Measurements from ENCODE around the gene RNF215.

The RNF215 gene

DNA sequence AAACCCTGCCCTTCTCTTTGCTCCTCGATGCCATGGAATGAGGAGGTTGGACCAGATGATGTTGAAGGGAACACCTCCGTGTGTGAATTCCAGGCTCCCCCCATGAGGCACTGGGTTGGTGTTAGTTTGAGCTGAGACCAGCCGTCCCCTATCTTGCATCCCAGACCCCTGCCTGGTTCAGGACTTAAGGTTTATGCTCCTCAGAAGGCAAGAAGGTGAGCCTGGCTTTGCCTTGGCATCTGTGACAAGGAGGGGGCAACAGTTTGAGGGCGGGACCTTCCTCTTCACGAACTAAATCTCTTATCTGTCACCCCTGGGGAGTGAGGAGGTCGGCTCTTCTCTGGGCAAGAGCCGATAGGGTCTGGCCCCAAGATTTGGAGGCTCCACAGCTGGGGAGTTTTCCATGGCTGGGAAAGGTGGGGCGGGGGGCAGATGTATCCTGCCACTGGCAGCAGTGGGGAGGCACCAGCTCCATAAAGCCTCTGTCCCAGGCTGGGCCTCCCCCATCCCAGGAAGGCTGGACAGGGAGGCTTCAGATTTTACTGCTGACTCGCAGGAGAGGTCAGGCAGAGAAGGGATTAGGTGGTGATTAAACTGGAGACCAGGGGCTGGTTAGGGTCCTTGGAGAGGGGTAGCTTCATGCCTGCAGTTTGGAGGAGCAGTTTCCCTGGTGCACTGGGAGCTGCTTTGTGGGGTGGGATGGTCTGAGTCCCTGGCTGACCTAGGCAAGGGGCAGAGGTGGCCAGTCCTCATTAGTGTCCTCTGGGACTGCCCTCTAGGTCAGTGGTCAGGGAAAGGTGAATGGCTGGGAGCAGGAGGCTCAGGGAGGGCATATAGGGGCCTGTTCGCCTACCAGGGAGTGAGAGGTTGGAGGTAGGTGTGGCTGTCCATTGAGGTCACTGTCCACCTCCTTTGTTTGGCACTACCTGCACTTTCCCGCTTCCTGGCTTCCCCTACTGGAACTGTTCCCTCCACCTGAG is 10.7 kb upstream of the RNF215 start:
- DNase-seq (ENCODE audit: insufficient read length, low spot score) (no peak), FAIRE-seq (no peak)

DNA sequence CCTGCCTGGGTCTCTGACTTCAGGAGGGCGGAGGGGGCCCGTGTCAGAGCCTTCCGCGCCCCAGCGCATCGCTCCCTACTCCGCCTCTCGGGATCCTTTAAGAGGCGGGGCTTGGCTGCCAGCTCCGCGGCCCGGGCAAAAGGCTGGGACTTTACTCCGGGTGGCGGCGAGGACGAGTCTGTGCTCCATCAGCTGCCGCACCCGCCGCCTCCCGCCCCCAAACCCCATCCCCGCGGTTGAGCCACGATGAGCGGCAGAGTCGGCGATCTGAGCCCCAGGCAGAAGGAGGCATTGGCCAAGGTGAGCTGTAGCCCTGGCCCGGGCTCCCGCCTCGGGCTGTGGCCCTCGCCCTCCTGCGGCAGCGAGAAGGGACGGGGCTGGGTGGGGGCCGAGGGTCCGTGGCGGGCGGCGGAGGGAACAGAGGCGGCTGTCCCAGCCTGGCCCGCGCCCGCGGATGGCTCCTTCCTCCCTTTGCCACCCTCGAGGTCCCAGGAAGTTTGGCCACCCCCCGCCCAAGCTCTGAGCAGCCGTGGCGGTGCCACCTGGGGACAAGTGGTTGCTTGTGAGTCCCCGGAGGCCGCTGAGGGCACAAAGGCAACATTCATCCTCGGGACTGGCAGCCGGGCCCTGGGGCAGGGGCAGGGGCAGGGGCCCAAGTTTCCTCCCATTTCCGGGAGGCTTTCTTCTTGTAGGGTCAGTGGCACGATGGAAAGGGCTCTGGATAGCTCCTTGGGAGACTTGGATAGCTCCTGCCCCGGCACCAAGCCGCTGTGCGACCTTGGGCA is 9.9 kb upstream of the RNF215 start, which contains the start of gene SEC14L2:
Gene SEC14L2, plus strand, starts transcription at position 148 of the 785 bp plus-strand sequence. Its CDS starts 99 bp downstream, at position 247.
- peak; percentile 63 for DNase-seq (ENCODE audit: insufficient read length, low spot score)
- FAIRE-seq = no peak

DNA sequence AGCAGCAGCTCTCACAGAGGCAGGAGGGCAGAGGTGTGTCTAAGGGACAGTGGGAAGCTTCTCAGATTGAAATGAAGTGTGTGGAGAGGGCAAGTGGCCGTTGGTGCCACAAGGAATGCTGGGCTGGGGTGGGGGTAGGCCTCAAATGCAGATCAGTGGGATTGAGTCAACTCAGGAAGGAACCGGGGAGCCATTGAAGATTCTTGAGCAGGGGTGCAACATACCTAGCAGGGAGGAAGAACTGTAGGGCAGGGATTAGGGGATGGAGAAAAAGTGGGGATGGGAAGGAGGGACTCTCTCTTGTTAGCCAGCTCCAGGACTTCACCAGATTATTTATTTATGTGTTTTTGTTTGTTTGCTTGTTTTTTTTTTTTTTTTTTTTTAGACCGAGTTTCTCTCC is 6.7 kb upstream of the RNF215 start:
- DNase-seq (ENCODE audit: insufficient read length, low spot score) (no peak), FAIRE-seq (no peak)

DNA sequence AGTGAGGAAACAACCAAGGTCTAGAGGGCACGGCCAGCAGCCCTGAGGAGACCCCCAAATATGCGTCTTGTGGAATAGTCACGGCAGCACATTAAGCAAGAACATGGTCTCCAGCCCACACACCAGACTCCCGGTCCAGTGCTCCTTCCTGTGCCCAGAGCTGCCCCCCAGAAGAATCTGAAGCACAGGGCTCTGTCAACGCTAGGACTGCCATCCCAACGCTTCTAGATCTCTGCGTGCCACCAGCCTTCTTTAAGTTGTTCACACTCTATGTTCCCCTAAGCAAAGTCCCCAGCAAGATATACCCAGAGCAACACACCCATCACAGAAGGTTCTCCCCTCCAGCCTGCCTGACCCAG is 6.1 kb upstream of the RNF215 start:
- DNase-seq (ENCODE audit: insufficient read length, low spot score) = no peak
- no peak for FAIRE-seq

DNA sequence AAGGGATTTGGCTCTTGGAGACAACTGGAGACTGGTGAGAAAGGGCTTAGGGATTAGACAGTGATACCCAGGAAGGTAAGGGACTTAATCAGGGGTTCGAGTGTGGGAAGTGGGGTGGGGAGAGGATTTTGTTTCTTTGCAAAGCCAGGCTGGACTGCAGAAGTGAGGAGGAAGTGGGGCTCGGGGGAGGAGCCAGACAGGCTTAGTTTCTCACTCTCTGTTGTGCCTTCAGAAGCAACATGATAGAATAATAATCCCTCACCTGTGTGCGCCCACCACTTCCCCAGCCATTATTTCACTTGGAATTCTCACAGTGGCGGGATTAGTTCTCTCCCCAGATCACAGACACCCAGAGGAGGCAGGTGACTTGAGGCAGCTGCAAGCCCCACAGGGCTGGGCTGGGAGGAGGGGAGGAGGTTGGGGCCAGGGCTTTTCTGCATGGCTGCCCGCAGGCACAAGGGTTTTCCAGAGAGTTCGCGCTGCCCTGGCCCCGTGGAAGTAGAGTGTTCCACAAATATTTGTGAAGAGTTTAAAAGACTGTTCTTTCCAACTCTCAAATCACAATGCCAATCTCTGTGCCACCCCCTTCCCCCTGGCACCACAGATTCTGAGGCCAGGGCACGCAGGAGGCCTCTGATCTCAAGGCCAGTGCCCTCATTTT is 5.6 kb upstream of the RNF215 start:
- DNase-seq (ENCODE audit: insufficient read length, low spot score) (no peak), FAIRE-seq (no peak)

DNA sequence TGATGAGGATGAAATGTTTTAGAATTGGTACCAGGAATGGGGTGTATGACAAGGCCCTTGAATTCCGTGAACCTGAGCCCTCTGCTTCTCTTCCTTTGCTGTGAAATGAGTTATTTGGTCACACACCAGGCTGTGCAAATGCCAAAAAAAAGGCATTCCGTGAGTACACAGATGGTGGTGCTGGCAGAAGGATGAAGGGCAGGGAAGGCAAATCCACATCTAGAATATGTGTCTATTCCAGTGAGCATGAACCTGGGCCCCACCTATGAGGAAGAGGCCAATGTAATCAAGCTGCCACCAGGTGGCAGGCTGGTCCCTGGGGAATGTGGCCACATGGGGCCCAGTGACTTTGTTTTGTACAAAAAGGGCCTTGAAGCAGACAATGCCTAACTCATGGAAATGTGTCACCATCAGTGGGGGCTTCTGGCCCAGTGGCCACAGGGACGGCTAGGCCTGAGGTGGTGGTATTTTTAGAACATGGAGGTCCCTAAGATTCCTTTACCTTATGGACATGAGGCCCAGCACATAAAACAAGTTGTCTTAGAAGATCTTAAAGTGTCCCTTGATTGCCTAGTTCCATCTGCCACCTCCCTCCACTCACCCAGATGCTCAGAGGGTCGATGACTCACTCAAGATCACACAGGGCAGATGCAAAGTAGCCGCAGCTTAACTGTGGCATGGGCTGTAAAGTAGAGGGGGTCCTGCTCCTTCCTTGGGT is 3.9 kb upstream of the RNF215 start:
- no peak for FAIRE-seq
- DNase-seq (ENCODE audit: insufficient read length, low spot score) = no peak

DNA sequence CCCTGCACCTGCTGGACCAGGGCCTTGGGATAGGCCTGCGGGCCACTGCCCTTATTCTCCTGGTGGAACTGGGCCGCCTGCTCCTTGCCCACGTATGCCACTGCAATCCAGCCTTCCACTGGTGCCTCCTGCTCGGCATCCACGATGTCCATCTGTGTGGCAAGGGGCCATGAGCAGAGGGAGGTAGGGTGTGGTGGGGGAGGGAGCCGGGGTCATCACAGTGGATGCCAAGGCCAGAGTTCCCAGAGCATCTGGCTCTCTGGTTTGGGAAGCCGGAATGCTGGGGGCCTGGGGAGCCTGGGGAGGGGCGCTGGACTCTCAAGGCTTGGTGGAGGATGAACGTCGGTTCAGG is 627 bp downstream of the RNF215 start:
- FAIRE-seq (no peak), DNase-seq (ENCODE audit: insufficient read length, low spot score) (no peak)

DNA sequence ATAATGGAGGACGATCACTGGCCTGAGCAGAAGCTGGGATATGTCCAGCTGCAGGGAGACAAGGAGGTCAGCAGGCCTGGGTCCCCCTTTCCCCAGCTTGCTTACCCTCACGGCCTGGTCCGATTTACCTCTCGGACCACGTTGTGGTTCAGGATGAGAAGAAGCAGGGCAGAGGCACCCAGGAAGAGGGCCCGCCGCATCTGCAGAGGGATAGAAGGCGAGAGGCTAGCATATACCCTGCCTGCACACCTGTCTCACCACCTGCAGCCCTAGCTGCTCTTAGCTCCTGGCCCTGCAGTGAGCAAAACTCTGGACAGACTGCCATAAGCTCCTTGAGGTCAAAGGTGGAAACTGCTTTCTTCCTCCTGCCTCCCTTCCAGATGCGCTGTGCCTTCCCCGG is 1.3 kb downstream of the RNF215 start:
- FAIRE-seq (no peak), DNase-seq (ENCODE audit: insufficient read length, low spot score) (no peak)

DNA sequence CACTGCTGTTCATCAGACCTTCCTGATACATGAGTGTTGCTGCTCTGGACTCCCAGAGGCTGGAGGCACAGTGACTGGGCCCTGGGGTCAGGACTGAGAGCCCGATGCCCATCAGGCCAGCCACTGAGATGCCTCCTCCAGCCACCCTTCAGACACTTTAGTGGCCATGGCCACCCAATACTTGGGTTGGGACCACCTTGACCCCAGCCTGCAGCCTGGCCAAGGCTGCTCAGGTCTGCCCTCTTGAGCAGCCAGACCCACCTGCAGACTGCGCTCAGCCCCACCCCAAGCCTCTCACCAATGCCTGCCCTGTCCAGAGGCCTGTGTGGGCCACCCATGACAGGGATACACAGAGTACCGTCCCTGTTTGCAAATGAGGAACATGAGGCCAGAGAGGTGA is 4.2 kb downstream of the RNF215 start:
- FAIRE-seq (no peak), DNase-seq (ENCODE audit: insufficient read length, low spot score) (no peak)

DNA sequence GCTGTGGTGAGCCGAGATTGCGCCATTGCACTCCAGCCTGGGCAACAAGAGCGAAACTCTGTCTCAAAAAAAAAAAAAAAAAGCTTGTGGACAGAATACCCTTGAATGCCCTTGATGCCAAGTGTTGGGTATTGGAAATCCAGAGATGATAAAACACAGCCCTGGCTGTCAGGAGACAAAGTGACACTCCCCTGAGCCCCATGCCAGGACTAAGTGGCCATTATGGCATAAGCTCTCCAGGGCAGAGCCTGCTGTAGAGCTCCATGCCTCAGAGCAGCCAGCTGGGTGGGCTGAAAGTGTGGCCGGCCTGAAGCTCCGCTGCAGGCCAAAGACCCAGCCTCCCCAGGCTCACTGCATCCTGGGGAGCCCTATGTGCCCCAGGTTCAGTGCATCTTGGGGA is 4.9 kb downstream of the RNF215 start:
- DNase-seq (ENCODE audit: insufficient read length, low spot score) (no peak), FAIRE-seq (no peak)

DNA sequence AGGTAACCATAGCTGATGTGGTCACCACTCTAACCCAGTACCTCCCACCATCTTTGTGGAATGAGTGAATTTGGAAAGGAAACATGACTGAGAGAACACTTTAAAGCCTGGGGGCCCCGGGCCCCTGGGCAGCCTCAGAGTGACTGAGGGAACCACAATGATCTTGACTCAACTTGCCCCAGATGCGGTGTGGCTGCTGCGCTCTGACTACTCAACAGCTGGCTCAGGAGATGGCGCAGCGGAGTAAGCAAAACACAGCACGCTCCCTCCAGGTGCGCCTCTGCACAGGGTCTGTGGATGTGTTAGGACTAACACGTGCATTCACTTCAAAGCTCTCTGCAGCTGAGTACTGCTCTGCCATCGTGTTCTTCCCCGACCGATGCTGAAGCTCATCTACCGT is 5.9 kb downstream of the RNF215 start:
- DNase-seq (ENCODE audit: insufficient read length, low spot score) (no peak), FAIRE-seq (no peak)

DNA sequence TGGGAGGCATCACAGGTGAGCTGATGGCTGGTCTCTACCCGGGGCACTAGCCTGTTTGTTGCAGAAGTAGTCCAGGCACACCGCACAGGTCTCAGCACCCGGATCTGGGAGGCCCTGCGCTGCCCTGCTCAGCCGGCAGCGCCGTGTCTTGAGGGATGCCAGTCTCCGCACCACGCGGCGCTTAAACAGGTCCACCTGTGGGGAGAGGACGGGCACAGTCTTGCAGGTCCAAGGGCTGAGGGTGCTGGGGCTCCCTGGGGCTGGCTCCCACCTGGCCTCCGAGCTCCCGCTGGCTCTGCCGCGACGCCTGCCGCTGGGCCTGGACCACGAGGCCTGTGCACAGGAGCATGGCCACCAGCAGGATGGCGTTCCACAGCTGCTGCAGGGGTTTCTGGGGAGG is 7.2 kb downstream of the RNF215 start:
- no peak for FAIRE-seq
- no peak for DNase-seq (ENCODE audit: insufficient read length, low spot score)

DNA sequence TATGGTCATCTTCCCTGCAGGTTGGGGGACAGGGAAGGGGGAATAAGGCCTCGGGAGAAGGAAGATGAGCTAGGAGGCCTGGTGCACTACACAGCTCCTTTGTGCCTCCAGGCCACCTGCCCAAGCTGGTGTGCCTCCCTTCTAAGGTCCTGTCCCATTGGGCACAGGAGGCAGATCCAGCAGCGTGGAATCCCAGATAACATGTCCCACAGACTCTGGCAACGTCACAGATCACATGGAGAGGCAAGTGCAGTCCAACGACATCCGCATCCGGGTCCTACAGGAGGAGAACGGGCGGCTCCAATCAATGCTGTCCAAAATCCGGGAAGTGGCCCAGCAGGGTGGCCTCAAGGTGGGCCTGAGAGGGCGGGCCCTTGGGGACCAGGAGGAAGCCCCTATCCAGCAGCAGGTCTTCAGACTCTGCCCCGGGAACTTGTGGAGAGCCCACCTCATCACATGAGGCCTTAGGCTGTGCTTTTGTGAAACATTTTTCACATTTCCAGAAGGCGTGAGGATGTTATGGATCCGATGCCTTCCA is 11.8 kb downstream of the RNF215 start:
- FAIRE-seq (no peak), DNase-seq (ENCODE audit: insufficient read length, low spot score) (no peak)

DNA sequence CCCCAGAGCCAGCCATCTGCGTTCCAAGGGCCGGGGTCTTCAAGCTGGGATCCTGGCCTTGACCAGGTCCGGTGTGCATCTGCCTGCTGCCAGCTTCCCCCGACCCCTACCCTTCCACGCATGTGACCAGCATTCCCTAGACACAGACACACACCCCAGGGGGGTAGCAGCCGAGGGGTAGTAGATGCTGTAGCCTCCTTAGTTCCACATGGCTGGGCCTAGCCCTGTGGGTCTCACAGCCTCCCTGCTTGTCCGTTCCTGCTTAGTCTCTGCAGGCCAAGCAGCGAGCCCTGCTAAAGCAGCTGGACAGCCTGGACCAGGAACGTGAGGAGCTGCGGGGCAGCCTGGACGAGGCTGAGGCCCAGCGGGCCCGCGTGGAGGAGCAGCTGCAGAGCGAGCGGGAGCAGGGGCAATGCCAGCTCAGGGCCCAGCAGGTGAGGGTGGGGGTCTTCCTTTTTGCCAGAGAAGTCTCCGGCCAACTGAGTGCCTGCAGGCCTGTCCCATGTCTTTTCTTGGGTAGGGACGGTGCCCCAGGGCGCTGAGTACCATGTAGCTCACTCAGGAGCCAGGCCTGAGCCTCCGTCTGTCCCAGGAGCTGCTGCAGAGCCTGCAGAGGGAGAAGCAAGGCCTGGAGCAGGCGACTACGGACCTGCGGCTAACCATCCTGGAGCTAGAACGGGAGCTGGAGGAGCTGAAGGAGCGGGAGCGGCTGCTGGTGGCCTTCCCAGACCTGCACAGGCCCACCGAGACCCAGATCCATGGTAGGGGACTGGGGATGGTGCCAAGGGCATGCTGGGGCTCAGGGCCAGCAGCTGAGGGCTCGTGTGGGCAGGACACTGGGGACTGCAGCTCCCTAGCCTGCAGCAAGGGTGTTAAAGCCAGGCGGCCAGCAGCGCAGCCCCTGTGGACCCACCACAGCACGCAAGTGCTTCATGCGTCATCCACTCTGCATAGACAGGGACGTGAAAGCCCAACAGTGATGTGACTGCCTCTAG is 13.6 kb downstream of the RNF215 start:
- no peak for FAIRE-seq

DNA sequence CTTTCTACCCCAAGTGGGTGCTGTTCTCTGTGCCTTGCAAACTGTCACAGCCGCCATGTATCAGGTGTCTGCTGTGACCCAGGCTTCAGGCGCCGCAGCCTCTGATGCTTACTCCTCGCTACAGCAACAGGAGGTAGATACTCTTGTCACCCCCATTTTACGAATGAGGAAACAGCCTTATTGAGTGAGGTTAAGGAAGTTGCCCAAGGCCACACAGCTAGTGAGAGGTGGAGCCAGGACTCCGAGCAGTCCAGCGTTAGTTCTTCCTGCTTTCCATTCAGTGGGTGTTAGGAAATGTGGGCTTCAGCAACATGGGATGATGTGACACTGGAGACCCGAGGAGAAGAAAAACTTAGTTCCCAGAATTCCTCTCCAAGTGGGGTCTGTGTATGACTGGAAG is 14.3 kb downstream of the RNF215 start:
- FAIRE-seq (no peak), DNase-seq (ENCODE audit: insufficient read length, low spot score) (no peak)

More for the DNA sequence above, 13.6 kb downstream of the RNF215 start:
- DNase-seq (ENCODE audit: insufficient read length, low spot score) = no peak

DNA sequence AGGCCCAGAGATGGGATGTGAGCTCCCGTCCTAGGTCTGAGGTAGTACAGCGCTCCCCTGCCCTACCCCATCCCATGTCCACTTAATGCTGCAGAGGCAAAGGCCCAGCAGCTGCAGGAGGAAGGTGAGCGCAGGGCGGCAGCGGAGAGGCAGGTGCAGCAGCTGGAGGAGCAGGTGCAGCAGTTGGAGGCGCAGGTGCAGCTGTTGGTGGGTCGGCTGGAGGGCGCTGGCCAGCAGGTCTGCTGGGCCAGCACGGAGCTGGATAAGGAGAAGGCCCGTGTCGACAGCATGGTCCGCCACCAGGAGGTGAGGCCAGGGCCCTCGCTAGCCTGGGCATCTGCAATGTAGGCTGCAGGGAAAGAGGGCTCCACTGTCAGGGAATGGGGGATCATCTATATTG is 15.2 kb downstream of the RNF215 start:
- DNase-seq (ENCODE audit: insufficient read length, low spot score) = no peak
- FAIRE-seq = no peak

DNA sequence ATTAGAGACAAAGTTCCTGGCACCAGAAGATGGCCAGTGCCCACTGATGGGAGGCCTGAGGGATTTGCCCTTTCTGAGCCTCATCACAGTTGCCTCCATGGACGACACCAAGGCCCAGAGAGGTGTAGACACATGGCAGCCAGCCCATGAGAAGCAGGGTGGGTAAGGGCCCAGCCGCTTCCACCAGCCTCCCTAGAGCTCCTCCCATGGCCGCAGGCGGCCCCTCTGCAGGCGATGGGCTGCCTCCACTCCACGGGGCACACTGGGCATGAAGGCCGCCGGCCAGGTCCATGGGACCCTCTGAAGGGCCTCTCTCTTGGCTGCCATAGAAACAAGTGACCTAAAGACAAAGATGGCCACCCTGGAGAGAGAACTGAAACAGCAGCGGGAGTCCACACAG is 15.9 kb downstream of the RNF215 start:
- no peak for DNase-seq (ENCODE audit: insufficient read length, low spot score)
- no peak for FAIRE-seq

DNA sequence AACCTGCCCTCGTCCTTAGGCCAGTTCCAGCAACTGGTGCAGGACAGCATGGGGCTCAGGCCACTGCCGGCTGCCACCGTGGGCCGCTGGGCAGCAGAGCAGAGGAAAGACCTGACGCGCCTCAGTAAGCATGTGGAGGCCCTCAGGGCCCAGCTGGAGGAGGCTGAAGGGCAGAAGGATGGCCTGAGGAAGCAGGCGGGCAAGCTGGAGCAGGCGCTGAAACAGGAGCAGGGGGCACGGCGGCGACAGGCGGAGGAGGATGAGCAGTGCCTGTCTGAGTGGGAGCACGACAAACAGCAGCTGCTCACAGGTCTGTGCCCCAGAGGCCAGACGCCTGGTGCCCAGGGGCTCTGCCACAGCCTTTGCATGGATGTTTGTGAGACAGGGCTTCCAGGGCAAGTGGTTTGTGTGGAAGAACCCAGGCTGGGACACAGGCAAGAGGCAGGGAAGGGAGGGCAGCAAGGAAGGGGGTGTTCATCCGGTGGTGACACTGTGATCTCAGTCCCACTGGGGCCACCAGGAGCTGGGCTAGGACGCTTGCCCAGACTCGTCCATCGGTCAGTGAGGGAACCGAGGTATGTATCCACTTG is 16.5 kb downstream of the RNF215 start:
- DNase-seq (ENCODE audit: insufficient read length, low spot score) (no peak), FAIRE-seq (no peak)

DNA sequence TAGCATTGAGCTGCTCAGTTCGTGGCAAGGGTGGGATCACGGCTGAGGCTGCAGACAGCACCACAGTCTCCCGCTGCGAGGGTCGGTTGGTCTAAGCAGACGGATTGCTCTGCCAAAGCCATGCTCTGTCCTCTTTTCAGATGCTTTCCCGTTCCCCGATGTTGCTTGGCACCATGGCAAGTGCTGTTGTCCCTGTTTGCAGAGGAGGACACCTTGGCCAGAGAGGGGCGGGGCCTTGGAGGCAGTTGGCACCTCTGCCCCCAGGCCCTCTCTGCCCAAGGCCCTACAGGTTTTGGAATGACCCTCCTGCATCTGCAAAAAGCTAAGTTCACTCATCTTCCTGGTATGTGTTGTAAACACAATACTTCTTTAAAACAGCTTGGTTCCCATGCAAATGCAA is 18.8 kb downstream of the RNF215 start:
- FAIRE-seq (no peak), DNase-seq (ENCODE audit: insufficient read length, low spot score) (no peak)

All from HTR-8/SVneo (cell line).